Memory B cell (primary cell): ENCODE measurements around the gene PITPNM2.
A peak's percentile ranks its signal among the peaks of the same experiment; 100 is the strongest.

ENCODE experiments used
- ATAC-seq: fragments of 150-1000 bp; cut with Tn5 transposase; 2 replicates; pipeline ENCODE4 v1.10.0; 2021; ENCODE audit warnings: low read depth, mild to moderate bottlenecking, moderate library complexity
- DNase-seq, 2 donors: peaks; one replicate each; pipeline ENCODE4 v3.0.0; 2022; ENCODE audit warnings: low spot score in 2 of 2
- H3K27ac Mint-ChIP-seq: one replicate; pipeline ENCODE4 v1.8.0; 2022; ENCODE audit warnings: mild to moderate bottlenecking, moderate library complexity, mixed read lengths
- H3K27me3 Mint-ChIP-seq: one replicate; pipeline ENCODE4 v1.8.0; 2022; ENCODE audit warnings: mixed read lengths
- H3K36me3 Mint-ChIP-seq: one replicate; pipeline ENCODE4 v1.8.0; 2022; ENCODE audit warnings: mild to moderate bottlenecking, mixed read lengths
- H3K4me1 Mint-ChIP-seq: one replicate; pipeline ENCODE4 v1.8.0; 2022; ENCODE audit warnings: mixed read lengths
- H3K4me3 Mint-ChIP-seq: one replicate; pipeline ENCODE4 v1.8.0; 2022; ENCODE audit warnings: mild to moderate bottlenecking, moderate library complexity, mixed read lengths
- H3K9me3 Mint-ChIP-seq: one replicate; pipeline ENCODE4 v1.8.0; 2022; ENCODE audit warnings: mixed read lengths

PITPNM2 gene

DNA sequence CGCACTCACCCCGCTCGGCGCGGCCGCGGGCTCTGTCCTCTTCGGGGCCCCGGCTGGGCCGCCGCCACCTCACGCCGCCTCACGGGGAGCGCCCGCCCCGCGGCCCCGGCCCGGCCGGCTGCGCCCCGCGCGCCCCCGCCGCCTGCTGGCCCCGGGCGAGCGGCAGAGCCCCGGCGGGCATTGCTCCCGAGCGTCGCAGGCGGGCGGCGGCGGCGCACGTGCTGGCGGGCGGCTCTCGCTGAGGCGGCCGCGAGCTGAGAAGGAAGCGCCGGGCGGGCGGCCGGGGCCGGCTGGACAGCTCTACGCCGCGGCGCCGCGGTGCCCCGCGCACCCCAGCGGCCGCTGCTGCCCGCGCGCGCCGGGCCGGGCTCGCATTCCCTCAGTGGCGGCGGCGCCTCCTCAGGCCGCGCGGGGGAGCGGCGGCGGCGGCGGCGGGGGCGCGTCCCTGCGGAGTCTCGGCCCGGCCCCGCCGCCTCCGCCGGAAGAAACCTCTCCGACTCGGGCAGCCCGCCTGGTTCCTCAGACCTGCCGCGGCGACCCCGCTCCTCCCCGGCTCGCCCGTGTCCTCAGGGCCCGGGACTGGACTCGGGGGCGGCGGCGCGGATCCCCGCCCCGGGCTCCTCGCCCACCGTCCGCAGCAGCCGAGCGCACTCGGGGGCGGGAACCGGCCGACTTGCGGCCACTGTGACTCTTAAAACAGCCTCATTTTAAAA, at the start of gene PITPNM2:
TSS of gene PITPNM2 (minus strand) at position 347 of the 713 bp plus-strand sequence. CDS start 116,500 bp downstream, outside the sequence.
- H3K4me1 Mint-ChIP-seq = peaks cover 23% of the 10 kb centered on the region
- DNase-seq (peak; percentile 46 to 59), ATAC-seq (peak; percentile 90)
- no peaks in the 10 kb centered on the region for H3K9me3 Mint-ChIP-seq
- H3K4me3 Mint-ChIP-seq = peak within 1 kb of the TSS; percentile 78
- H3K27me3 Mint-ChIP-seq = no peaks in the 10 kb centered on the region
- peaks cover under 1% of the 10 kb centered on the region for H3K36me3 Mint-ChIP-seq
- H3K27ac Mint-ChIP-seq = peak within 1 kb of the TSS; percentile 43

DNA sequence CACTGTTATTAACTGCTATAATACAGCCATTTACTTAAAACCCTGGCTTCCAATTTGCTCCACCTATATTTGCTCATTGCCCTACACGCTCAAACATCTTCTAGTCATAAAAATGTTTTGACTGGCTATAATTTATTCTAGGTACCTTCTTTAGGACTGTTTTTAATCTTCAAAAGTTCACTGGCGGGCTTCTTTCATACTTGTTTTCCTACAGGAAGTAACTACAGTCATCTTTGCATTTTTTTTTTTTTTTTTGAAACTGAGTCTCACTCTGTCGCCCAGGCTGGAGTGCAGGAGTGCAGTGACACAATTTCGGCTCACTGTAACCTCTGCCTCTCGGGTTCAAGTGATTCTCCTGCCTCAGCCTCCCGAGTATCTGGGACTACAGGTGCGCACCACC, 49.5 kb upstream of the PITPNM2 start:
- peaks cover 3% of the 10 kb centered on the region for H3K4me1 Mint-ChIP-seq
- peak overlapping the region; percentile 76 for H3K27ac Mint-ChIP-seq
- H3K36me3 Mint-ChIP-seq = peaks cover 14% of the 10 kb centered on the region
- H3K9me3 Mint-ChIP-seq = no peaks in the 10 kb centered on the region
- DNase-seq (no peak), ATAC-seq (no peak)
- no peak overlapping the region for H3K4me3 Mint-ChIP-seq
- H3K27me3 Mint-ChIP-seq = no peaks in the 10 kb centered on the region

DNA sequence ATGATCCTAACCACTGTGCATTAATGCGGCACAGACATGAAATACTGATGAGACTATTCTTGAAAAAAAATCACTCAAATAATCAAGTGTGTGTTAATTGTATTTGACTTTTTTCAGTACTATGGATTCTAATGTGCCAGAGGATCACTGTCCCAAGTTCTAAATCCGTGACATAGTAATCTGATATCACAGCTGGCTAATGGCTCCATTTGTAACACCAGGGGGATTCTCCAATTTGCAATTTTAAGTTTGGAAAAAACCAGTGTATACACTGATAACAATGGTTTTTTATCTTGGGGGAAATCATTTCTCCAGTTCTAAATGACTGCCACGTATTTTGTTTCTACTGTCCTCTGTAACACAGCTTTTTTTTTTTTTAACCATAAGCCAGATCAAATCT, 49.0 kb upstream of the PITPNM2 start:
- Mint-ChIP-seq H3K36me3 (peaks cover 13% of the 10 kb centered on the region), H3K4me1 (peaks cover 3% of the 10 kb centered on the region), H3K27me3 (no peaks in the 10 kb centered on the region), H3K27ac (peak overlapping the region; percentile 76), H3K9me3 (no peaks in the 10 kb centered on the region), H3K4me3 (no peak overlapping the region)
- ATAC-seq (no peak), DNase-seq (no peak)

DNA sequence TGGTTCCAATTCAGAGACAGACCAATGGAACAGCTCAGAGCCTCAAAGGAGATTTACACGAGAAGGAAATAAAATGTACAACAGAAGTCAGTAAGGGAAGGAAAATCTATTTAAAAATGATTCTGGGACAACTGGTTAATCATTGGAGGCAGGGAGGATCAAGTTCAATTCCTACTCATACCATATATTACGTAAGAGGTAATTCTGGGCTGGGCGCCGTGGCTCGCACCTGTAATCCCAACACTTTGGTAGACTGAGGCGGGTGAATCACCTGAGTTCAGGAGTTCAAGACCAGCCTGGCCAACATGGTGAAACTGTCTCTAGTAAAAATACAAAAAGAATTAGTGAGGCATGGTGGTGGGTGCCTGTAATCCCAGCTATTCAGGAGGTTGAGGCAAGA, 36.7 kb upstream of the PITPNM2 start:
- DNase-seq (no peak), ATAC-seq (no peak)
- Mint-ChIP-seq H3K4me1 (no peaks in the 10 kb centered on the region), H3K36me3 (peaks cover 21% of the 10 kb centered on the region), H3K27ac (no peak overlapping the region), H3K27me3 (no peaks in the 10 kb centered on the region), H3K4me3 (no peak overlapping the region), H3K9me3 (no peaks in the 10 kb centered on the region)

DNA sequence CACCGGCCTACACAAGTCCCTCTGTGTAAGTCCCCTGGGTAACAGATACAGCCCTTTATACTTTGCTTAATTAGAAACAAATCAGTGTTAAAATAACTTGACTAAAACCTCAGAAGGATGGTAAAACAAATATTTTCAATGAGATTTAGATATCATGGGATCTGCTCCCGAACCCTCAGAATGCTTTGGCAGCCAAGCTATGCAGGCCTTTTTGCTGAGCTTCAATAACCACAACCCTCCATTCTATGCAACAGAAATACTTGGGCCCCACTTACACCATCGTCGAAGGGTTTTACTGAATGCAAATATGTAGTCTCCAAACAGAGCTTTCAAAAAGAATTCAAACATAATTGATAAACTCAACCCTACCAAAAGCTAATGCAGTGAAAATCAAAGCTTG, 29.3 kb upstream of the PITPNM2 start:
- Mint-ChIP-seq H3K27me3 (no peaks in the 10 kb centered on the region), H3K4me1 (no peaks in the 10 kb centered on the region)

DNA sequence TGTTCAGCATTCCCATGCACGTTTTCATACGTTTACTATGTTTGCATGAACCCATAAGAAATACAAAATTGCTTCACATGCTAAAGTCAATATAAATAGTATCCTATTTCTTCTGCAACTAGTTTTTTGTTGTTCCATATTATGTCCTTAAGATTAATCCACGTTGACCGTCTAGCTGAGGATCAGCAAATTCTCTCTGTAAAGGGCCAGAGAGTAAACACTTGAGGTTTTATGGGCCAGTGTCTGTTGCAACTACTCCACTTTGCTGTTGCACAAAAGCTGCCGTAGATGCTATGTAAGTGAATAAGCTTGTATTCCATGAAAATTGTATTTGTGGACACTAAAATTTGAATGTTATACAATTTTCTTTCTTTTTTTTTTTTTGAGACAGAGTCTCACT, 21.1 kb upstream of the PITPNM2 start:
- DNase-seq (no peak), ATAC-seq (no peak)
- Mint-ChIP-seq H3K4me1 (peaks cover 4% of the 10 kb centered on the region), H3K9me3 (no peaks in the 10 kb centered on the region), H3K27ac (no peak overlapping the region), H3K36me3 (peaks cover 12% of the 10 kb centered on the region), H3K27me3 (no peaks in the 10 kb centered on the region), H3K4me3 (no peak overlapping the region)

More for the DNA sequence above, 29.3 kb upstream of the PITPNM2 start:
- H3K27ac Mint-ChIP-seq = no peak overlapping the region
- H3K4me3 Mint-ChIP-seq = no peak overlapping the region
- H3K9me3 Mint-ChIP-seq = no peaks in the 10 kb centered on the region
- DNase-seq = no peak
- H3K36me3 Mint-ChIP-seq = peaks cover 10% of the 10 kb centered on the region
- ATAC-seq = no peak

DNA sequence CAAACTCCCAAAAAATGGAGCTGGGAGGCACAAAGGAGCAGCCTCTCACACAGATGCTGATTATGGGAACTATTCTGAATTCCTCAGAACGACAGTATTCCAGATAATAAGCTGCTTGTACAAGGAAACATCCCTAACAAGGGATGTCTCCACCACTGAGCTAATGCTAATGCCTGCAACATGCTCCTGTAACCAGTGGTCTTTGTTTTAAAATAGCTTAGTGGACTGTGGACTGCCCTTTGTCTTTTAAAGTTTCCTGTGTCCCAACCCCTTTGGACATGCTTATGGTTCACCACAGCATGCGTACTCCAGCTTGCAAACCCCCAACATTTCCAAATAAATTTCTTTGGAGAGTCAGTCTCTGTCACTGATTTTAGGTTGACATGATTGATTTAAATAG, 16.4 kb upstream of the PITPNM2 start:
- no peak overlapping the region for H3K4me3 Mint-ChIP-seq
- DNase-seq (no peak), ATAC-seq (no peak)
- H3K27me3 Mint-ChIP-seq = no peaks in the 10 kb centered on the region
- H3K36me3 Mint-ChIP-seq = peaks cover 14% of the 10 kb centered on the region
- H3K9me3 Mint-ChIP-seq = no peaks in the 10 kb centered on the region
- no peak overlapping the region for H3K27ac Mint-ChIP-seq
- peaks cover 12% of the 10 kb centered on the region for H3K4me1 Mint-ChIP-seq

DNA sequence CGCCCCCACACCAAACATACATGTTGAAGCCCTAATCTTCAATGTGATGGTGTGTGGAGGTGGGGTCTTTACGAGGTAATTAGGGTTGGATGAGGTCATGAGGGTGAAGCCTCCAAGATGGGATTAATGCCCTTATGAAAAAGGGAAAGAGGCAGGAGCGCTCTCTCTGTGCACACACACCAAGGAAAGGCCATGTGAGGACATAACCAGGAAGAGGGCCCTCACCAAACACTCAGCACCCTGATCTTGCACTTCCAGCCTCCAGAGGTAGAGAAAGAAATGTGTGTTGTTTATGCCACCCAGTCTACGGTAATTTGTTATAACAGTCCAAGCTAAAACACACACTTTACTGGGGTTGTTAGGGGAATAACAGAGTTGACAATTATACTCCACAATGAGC, 14.6 kb upstream of the PITPNM2 start:
- no peak for DNase-seq
- Mint-ChIP-seq H3K4me3 (no peak overlapping the region), H3K27me3 (no peaks in the 10 kb centered on the region), H3K36me3 (peaks cover 14% of the 10 kb centered on the region), H3K4me1 (peaks cover 12% of the 10 kb centered on the region), H3K9me3 (no peaks in the 10 kb centered on the region), H3K27ac (no peak overlapping the region)
- ATAC-seq = no peak

DNA sequence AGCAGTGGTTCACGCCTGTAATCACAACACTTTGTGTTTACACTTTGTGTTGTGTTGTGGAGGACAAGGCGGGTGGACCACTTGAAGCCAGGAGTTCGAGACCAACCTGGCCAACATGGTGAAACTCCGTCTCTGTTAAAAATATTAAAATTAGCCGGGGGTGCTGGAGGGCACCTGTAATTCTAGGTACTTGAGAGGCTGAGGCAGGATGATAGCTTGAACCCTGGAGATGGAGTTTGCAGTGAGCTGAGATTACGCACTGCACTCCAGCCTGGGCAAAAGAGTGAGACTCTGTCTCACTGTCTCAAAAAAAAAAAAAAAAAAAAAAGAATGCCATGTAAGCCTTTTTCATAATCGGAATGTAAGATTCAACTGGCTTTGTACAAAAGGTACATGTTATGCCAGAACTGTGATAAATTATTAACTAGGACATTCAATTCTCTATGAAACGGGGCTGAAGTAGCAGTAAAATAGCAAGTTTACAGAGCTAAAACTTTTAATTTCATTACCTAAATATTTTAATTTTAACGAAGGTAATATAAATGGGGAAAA, 13.9 kb upstream of the PITPNM2 start:
- Mint-ChIP-seq H3K9me3 (no peaks in the 10 kb centered on the region), H3K36me3 (peaks cover 16% of the 10 kb centered on the region), H3K27me3 (no peaks in the 10 kb centered on the region), H3K27ac (peak overlapping the region; percentile 24), H3K4me1 (peaks cover 12% of the 10 kb centered on the region), H3K4me3 (no peak overlapping the region)
- no peak for ATAC-seq
- DNase-seq = no peak

DNA sequence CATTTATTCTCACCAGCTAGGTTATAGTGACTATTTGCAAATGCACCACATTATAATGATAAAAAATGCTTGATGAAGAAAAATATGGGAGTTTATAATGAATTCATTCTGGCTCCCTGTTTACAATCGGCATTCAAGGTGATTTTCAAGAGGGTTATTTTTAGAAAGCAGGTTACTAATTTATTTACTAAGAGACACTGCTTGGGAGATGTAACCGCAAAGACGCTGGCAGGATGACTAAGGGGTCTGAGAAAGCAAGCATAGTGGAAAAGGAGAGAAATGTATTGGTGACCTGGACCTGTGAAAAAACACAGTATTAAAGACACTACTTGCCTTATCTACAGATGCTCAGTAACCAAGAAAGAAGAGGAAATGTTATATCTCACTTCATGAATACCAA, 13.3 kb upstream of the PITPNM2 start:
- no peaks in the 10 kb centered on the region for H3K27me3 Mint-ChIP-seq
- DNase-seq = no peak
- peaks cover 16% of the 10 kb centered on the region for H3K36me3 Mint-ChIP-seq
- H3K4me3 Mint-ChIP-seq = no peak overlapping the region
- peak overlapping the region; percentile 24 for H3K27ac Mint-ChIP-seq
- ATAC-seq = no peak
- peaks cover 12% of the 10 kb centered on the region for H3K4me1 Mint-ChIP-seq
- no peaks in the 10 kb centered on the region for H3K9me3 Mint-ChIP-seq

DNA sequence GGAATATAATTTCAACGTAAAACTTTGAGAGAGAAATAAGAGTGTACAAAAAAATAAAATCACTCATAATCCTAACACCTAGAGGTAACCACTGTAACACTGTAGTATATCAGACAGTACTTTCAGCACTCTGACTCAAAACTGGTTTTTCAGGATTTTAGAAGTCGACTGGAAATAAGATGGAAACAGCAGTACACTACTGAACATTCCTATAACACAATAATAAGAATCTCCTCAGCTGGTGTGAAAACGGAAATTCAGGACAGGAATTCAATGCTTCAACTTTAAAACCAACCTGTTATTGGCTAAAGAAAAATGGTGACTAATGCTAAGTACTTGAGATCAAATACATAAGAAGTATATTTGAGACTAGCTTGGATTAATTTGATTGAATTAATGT, 12.3 kb upstream of the PITPNM2 start:
- H3K4me1 Mint-ChIP-seq = peaks cover 12% of the 10 kb centered on the region
- DNase-seq (no peak), ATAC-seq (no peak)
- no peaks in the 10 kb centered on the region for H3K27me3 Mint-ChIP-seq
- H3K4me3 Mint-ChIP-seq = no peak overlapping the region
- H3K9me3 Mint-ChIP-seq = no peaks in the 10 kb centered on the region
- H3K36me3 Mint-ChIP-seq = peaks cover 13% of the 10 kb centered on the region
- no peak overlapping the region for H3K27ac Mint-ChIP-seq

DNA sequence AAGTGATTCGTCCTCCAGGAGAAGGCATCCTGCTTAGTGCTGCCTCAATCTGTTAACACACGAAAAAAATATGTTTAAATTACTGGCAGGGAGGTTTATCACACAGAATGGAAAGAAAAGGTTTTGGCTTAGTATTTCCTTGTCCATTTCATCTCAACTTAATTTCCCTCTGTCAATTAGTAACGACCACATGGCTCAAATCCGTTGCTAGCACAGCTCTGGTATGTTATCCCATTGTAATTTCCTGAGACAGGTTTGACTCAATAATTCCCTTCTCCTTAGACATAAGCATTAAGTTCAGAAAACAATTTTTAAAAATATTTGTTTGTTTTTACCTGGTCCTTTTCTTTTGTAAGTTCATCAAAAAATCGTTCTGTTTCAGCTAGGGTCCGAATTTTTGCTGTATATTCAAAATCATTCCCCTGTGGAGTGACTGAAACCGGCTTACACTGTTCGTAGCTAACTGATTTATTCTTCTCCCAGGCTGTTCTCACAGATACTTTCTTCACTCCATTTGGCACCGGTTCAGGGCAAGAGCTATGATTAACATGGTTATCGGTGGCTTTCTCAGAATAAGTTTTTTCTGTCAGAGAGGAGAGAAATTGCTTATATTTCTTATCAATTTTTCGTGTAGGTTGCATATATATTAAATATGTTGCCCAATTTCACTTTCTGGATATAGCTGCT, 10.1 kb upstream of the PITPNM2 start:
- Mint-ChIP-seq H3K27me3 (no peaks in the 10 kb centered on the region), H3K4me3 (no peak overlapping the region), H3K9me3 (no peaks in the 10 kb centered on the region), H3K27ac (no peak overlapping the region), H3K4me1 (peaks cover 8% of the 10 kb centered on the region), H3K36me3 (peaks cover 11% of the 10 kb centered on the region)
- no peak for ATAC-seq
- DNase-seq = no peak

DNA sequence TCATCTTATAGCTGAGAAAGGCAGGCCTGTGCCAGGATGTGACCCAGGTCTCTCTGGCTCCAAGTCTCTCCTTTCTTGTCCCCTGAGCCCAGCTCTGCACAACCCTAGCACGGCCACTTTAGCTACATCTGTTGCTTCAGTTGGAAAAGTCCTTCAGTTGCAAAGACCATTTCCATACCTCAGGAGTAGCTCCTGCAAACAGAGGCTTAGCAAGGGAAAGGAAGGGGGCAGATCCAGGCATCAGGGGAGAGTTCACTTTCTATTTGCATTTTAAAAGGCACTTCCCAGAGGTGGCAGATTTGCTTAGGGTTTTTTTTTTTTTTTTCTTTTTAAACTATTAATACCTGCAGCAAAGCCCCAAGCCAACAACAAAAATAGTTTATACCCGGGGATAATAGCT, 3.0 kb upstream of the PITPNM2 start:
- ATAC-seq = no peak
- H3K4me1 Mint-ChIP-seq = peaks cover 10% of the 10 kb centered on the region
- H3K27ac Mint-ChIP-seq = no peak overlapping the region

DNA sequence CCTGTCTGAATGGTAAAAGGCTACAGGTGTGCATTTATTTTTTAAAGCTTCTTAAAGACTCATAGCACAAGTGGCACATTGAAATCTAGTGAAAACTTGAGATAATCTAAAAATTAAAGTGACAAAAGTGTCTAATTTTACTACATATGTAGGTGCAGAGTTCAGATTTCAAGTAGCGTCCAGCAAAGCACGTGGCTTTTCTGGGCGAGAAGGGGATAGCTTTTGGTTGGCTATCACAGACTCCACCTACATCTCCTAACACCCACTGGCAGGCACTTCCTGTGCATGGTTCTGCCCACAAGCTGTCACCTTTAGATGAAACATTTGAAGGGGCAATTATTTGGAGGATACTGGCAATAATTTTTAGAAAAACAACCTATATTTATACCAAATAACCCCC, 1.9 kb upstream of the PITPNM2 start:
- DNase-seq (no peak), ATAC-seq (no peak)
- Mint-ChIP-seq H3K36me3 (no peaks in the 10 kb centered on the region), H3K4me3 (no peak overlapping the region), H3K27me3 (no peaks in the 10 kb centered on the region), H3K4me1 (peaks cover 18% of the 10 kb centered on the region), H3K9me3 (no peaks in the 10 kb centered on the region), H3K27ac (no peak overlapping the region)

More for the DNA sequence above, 3.0 kb upstream of the PITPNM2 start:
- Mint-ChIP-seq H3K4me3 (no peak overlapping the region), H3K27me3 (no peaks in the 10 kb centered on the region), H3K36me3 (no peaks in the 10 kb centered on the region), H3K9me3 (no peaks in the 10 kb centered on the region)
- DNase-seq = no peak
